Activated CD4-positive, alpha-beta T cell treated with anti-CD3 and anti-CD28 coated beads, Interleukin-2, amount 50 U/mL, for 48 hours (primary cell): ENCODE results near the gene STAT4.

Source experiments
- DNase-seq, 2 experiments: peaks; one replicate each; pipeline ENCODE4 v3.0.0-alpha.2; 2020

The STAT4 gene

DNA sequence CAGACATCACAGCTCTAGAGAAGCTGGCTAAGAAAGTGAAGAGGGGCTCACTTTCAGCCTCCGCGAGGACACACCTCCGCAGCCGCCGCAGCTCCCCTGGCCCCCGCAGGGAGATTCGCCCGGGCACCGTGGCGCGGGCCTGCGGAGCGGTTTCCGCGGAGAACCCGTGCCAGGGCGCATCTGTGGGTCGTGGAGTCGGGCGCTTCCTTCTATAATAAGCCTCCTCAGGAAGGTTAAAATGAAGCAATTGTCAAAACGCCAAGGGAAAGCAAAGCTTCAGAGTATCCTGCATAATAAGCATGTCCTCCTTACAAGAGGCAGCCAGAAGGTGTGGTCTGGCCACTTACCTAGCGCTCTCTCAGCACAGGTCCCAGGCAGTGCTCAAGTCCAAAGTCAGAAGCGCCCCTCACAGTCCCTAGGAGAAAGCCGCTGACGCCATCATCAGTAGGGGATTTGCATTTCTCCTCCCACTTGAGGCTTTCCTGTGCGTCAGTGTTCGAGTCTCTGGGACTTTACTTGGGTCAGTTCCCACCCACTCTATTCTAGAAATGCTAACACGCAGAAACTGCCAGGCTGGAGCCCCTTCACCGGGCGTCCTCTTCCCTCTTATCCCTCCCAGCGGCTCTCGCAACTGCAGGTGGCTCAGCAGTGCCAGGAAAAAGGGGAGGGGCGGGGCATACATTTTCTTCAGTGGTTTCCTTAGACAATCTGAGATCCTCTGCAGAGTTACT lies at the start of gene STAT4:
TSS of gene STAT4 (minus strand) at position 395 of the 731 bp plus-strand sequence. CDS start 2,791 bp downstream, outside the sequence.
- DNase-seq: peak; percentile 83 to 90

- no peak for DNase-seq
Observed at GRCh38 chr2:191199929-191200512, 49.2 kb upstream of the STAT4 start.

DNA sequence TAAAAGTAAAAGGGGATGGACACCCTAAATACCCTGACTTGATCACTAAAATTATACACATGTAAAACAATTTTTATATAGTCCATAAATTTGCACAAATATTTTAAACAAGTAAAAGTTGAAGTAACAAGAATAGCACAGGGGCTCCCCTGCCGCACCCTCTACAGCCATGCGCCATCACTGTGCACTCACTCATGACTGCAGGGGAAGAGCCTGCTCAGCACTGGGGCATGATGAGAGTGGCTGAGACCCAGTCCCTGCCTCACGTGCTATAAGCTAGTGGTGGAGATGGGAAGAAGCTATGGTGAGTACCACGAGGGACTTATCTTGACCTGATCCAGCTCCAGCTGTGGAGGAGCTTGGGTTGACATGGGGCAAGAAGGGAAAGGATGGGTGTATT lies 47.5 kb upstream of the STAT4 start:
- no peak for DNase-seq

DNA sequence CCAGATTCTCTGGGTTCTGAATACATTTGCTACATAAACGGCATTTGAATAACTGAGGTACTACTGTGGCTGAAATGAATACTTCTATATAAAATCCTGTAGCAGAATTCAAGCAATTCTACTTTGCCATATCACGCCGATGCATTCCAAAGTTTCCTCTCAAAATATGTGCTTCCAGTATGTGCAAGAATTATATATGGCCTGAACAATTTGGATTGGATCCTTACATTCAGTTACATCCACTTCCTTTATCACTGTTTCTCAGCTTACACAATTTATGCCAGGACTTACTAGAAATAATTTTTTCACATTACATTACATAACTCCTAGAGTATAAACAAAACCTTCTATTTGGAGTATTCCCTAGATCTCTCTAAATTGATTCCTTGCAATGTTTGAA lies 46.3 kb upstream of the STAT4 start:
- no peak for DNase-seq

- no peak for DNase-seq
Observed at GRCh38 chr2:191195021-191195420, 44.2 kb upstream of the STAT4 start.

- DNase-seq: no peak
Observed at GRCh38 chr2:191190861-191191552, 40.2 kb upstream of the STAT4 start.

GRCh38 chr2:191190435-191190834 lies 39.6 kb upstream of the STAT4 start:
- no peak for DNase-seq

DNA sequence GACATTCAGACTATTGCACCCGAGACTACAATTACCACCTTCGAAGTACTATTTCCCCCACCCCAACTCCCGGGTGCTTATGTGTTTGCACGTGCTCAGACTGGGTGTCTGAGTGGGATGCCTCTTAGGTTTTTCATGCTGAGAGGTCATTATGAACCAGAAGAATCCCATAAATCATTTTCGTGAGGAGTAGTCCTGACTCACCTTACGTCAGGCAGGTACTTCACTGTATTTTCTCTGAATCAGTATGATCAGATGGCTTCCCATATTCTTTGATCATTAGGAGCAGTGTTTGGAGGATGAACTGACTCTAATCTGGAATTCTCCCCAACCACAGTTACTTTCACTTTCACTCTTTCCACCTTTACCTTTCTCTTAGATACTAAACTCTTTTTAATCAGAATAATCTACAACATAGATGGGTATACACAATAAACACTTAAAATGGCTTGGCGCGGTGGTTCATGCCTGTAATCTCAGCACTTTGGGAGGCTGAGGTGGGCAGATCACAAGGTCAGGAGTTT lies 38.4 kb upstream of the STAT4 start:
- no peak for DNase-seq

DNA sequence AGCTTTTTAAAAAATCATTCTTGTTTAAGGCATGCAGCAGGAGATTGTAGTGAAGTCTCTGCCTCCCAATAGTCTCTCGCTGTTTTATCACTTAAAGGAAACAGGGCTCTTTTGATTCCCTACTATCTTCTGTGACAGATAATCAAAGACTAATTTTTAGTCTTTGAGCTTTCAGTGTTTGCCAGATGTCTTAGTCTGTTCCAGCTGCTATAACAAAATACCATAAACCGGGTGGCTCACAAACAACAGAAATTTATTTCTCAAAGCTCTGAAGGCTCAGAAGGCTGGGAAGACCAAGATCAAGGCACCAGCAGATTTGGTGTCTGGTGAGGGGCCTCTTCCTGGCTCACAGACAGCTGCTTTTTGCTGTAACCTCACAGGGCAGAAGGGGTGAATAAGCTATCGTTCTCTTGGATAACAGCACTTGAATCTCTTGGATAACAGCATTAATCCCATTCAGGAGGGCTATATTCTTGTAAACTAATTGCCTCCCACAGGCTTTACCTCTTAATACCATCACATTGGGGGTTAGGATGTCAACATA lies 37.8 kb upstream of the STAT4 start:
- no peak for DNase-seq

GRCh38 chr2:191187105-191187829 lies 36.5 kb upstream of the STAT4 start:
- DNase-seq: no peak

- DNase-seq: no peak
Observed at GRCh38 chr2:191184457-191184856, 33.7 kb upstream of the STAT4 start.

- DNase-seq: no peak
Observed at GRCh38 chr2:191183516-191183915, 32.7 kb upstream of the STAT4 start.

DNA sequence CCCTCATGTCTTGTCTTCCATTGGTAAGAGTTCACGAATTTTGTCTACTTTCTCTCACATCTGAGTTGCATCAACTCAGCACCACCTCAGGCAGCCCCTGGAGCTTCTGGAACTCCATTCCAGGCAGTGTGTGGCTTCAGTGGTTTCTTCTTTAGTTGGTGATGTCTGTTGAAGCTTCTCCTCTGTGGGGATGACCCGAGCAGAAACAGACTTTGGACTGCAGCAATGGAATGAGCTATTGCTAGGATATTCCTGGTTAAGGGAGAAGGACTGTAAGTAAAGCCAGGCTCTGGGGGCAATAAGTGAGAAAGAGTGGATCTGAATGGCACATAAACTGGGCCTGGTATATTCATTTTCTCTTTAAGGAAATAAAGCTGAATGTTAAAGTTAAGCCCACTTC lies 32.3 kb upstream of the STAT4 start:
- no peak for DNase-seq

GRCh38 chr2:191180713-191181112 lies 29.9 kb upstream of the STAT4 start:
- no peak for DNase-seq

- DNase-seq: no peak
Observed at GRCh38 chr2:191180276-191180675, 29.5 kb upstream of the STAT4 start.

- DNase-seq: no peak
Observed at GRCh38 chr2:191178806-191179514, 28.2 kb upstream of the STAT4 start.

DNA sequence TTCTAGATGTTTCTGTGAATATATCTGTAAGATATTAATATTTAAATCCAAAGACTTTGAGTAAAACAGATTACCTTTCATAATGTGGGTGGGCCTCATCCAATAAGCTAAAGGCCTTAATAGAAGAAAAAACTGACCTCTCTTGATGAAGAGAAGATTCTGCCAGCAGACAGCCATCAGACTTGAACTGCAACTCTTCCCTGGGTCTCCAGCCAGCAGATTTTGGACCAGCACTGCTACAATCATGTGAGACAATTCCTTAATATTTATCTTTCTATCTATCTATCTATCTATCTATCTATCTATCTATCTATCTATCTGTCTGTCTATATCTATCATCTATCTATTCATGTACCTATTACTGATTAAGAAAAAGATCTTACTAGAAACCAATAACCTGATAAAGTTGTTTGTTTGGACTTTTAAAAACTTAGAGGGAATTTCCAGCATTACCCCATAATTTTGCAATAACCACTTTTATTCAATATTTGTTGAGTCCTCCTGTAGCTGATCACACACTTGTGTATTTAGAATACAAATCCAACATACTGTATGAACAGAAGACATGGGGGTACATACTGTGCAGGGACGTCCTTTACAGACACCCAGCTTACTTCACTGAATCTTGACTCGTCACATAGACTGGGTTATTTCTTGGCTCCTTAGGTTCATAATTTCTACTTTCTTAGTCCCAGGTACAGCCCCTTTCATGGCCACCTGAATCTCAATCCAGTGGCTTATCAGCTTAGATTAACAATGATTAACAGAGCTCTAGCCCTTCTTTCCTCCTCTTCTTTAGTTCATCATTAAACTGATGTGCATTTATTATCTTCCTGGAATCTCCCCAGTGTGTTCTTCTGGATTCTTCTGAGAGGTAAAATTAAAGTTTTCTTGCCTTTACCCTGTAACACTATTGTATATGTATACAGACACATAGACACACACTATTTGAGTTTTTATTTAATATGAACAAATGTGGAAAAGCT lies 27.2 kb upstream of the STAT4 start:
- no peak for DNase-seq

DNA sequence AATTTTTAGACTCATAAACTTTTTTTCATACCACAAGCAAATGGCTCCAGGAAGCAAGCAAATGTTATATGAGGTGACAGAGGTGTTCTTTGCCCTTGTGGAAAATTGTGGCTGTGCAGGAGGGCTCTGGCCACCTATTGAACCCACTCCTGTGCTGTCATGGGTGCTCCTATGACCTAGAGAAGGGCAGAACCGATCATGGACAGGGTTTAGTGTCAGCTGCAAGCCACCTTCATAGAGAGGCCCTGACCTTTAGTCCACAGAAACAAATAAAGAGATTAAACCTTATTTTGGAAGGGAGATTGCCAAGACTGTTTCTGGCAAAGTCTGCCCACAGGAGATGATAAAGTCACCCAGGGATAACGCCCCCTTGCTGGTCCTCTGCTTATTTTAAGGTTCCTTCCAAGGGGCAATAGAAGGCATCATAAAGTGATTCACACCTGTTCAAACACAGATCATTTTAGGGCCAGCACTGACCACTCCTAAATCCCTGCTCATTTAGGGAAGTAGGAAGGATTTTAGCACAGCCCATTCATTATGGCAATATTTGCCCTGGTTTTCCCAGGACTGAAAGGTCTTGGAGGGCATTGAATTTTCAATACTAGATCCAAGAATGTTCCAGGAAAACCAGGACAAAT lies 26.1 kb upstream of the STAT4 start:
- no peak for DNase-seq

- no peak for DNase-seq
Observed at GRCh38 chr2:191176305-191176704, 25.5 kb upstream of the STAT4 start.

DNA sequence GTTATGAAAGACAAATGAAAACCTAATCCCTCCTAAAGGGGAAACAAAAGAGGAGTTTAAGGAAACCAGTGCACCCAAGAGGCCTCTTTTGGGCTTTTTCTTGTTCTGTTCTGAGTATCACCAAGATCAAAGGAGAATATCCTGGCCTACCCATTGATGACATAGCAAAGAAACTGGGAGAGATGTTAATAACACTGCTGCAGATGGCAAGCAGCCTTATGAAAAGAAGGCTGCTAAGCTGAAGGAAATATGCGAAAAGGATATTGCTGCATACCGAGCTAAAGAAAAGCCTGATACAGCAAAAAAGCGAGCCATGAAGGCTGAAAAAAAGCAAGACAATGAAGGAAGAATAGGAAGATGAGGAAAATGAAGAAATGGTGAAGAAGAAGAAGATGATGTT lies 23.6 kb upstream of the STAT4 start:
- DNase-seq: no peak
